GM12873 (cell line): Measurements from ENCODE around the gene LEPROT.

ENCODE experiments used
- TF ChIP-seq, protein P1 (sequence below): IDR thresholded peaks from 2 replicates; pipeline ENCODE4 v1.5.1; 2012; ENCODE audit warnings: low read depth, mild to moderate bottlenecking, moderate library complexity, low read length, control low read depth; ENCODE audit not compliant: insufficient read depth; ENCODE audit errors: missing control alignments

LEPROT gene

DNA sequence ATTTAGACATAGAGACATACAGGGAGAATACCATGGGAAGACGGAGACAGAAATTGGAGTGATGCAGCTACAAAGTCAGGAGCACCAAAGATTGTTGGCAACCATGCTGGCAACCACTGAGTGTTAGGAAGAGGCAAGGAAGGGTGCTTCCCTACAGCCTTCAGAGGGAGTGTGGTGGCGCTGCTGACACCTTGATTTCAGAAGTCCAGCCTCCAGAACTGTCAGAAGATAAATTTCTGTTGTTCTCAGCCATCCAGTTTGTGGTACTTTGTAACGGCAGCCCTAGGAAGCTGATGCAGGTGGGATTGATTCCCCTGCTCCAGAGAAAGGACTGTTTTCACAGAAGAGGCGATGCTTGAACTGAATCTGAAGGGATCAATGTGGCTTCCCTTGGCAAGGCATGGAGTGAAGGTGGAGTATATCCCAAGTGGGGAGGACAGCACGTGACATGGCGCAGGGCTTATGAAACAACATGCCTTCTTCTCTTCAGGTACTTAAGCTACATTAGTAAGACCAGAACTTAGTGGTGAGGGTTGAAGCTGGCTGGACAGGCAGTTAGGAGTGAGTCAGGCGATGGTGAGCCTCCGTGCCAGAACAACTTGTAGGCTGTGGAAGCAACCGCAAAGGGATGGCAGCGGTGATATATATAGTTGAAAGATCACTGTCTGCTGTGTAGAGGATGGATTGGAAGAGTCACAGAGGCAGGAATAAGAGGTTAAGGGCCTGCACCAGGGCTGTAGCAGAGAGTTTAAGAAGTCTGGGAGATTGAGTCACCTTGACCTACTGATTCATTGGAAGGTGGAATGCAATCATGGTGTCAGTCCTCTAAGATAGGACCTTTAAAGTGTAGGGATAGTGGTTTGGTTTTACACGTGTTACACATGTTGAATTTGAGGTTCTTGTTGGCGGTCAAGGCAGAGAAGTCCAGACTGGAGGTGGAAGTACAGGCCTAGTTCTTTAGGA lies 2.1 kb downstream of the LEPROT start:
- TF ChIP-seq, protein P1, sequence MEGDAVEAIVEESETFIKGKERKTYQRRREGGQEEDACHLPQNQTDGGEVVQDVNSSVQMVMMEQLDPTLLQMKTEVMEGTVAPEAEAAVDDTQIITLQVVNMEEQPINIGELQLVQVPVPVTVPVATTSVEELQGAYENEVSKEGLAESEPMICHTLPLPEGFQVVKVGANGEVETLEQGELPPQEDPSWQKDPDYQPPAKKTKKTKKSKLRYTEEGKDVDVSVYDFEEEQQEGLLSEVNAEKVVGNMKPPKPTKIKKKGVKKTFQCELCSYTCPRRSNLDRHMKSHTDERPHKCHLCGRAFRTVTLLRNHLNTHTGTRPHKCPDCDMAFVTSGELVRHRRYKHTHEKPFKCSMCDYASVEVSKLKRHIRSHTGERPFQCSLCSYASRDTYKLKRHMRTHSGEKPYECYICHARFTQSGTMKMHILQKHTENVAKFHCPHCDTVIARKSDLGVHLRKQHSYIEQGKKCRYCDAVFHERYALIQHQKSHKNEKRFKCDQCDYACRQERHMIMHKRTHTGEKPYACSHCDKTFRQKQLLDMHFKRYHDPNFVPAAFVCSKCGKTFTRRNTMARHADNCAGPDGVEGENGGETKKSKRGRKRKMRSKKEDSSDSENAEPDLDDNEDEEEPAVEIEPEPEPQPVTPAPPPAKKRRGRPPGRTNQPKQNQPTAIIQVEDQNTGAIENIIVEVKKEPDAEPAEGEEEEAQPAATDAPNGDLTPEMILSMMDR: no peak

DNA sequence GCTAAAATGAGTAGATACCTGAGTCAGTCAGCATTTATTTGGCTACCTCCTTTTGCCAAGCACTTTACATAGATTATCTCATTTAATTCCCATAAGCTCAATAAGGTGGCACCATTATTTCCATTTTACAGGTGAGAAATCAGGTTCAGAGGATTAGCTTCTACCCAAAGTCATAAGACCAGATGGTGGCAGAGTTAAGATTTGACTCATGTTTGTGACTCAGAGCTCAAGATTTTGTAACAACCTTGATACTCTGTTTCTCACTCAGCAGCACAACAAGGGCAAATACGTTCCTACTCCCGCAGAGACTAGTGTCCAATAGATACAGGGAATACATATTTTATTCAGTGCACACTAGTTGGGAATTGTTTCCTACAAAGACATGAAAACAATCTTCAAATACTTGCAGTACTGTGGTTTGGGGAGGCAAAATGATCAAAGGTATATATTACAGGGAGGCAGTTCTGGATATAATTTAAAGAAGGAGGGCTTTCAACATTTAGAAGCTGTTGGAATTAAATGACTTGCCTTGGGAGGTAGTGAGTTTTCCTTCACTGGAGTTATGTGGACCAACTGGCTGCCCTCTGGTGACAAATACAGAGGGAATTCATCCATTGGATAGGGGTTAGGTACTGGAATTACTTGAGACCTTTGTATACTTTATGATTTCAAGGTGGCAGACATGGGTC lies 3.6 kb downstream of the LEPROT start:
- TF ChIP-seq, protein P1: no peak

DNA sequence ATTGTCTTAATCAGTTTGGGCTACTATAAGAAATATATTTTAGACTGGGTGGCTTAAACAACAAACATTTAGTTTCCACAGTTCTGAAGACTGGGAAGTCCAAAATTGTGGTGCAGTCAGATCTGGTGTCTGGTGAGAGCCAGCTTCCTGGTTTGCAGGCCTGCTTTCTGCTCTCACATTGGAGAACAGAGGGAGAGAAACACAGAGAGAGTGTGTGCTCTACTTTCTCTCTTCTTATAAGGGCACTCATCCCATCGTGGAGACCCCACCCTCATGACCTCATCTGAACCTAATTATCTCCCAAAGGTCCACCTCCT lies 4.1 kb downstream of the LEPROT start:
- TF ChIP-seq, protein P1: no peak

DNA sequence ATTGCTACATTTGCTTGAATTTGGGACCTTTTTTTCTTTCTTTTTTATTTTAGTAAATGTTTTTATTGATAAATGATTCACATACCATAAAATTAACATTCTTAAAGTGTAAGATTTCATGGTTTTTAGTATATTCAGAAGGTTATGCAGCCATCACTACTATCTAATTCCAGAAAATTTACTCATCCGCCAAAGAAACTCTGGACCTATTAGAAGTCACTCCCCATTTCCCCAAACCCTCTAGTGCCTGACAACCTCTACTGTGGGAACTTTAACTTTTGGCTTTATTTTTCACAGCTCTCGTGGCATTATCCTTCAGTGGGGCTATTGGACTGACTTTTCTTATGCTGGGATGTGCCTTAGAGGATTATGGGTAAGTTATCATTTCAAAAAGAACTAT lies 4.5 kb downstream of the LEPROT start:
- TF ChIP-seq, protein P1: no peak

DNA sequence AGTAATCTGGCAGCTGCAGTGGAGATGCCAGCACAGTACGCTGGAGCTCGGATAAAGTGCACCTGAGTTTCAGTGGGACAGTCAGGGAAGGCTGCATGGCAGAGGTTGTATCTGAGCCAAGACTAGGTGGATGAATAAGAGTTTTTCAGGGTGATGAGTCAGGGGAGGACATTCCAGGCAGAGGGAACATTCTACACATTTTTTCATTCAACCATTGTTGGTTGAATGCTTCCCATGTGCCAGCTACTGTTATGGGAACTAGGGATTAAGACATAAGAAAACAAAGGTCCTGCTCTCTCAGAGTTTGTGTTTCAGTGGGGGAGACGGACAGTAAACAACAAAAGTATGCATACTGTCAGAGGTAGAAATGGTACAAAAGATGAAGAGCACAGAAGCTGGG lies 5.2 kb downstream of the LEPROT start:
- TF ChIP-seq, protein P1: no peak

DNA sequence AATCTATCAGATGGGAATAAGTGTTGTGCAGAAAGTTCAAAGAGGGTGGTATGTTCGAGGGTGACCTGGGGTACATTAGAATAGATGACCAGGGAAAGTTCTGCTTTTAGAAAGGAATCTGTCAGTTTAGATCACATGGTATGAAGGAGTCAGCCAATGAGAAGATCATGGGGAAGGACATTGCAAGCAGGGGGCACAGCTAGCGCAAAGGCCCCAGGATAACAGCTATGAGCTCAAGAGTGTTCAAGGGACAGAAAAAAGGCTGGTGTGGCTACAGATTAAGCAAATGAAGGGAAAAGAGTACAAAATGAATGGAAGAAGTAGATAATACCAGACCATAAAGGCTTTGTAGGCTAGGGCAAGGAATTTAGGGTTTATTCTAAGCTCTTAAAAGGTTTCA lies 8.6 kb downstream of the LEPROT start:
- TF ChIP-seq, protein P1: no peak

DNA sequence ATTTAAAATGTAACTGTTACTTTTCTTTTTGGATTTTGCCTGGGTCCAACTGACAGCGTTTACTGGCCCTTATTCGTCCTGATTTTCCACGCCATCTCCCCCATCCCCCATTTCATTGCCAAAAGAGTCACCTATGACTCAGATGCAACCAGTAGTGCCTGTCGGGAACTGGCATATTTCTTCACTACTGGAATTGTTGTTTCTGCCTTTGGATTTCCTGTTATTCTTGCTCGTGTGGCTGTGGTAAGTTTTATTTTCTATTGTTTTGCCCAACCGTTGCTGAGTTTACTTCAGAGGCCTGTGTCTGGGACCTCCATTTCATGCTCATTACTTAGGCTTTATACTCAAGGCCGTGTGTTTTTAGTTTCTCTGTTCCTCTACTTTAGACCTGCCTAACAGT lies 9.3 kb downstream of the LEPROT start:
- TF ChIP-seq, protein P1: no peak
